Measurements from ENCODE around the gene ZBTB4.

ZBTB4 gene

GRCh38 chr17:7460850-7461660 is 18.4 kb downstream of the ZBTB4 start:
- H3F3A ChIP-seq (ENCODE audit: insufficient read depth), result 0 out of 2 replicates have a peak, but pooled peaks cover 2% of the 10 kb centered on the region
- no peaks in the 10 kb centered on the region for H3K79me2 ChIP-seq (ENCODE audit: insufficient read depth, low read length)
- H3K4me3 ChIP-seq (ENCODE audit: insufficient read depth, low read length, poor library complexity, severe bottlenecking), result no peak overlapping the region
- H3K27me3 ChIP-seq (ENCODE audit: low read length), result no peaks in the 10 kb centered on the region
- no peaks in the 10 kb centered on the region for H3K9me2 ChIP-seq (replicated peaks; ENCODE audit: insufficient read depth, low read length)
- no peaks in the 10 kb centered on the region for H4K20me1 ChIP-seq (ENCODE audit: low read depth, low read length)
- TF ChIP-seq EZH2phosphoT487 (conservative IDR thresholded peaks at IDR 0.05; ENCODE audit: low read length) (no peak), CTCF (IDR thresholded peaks at IDR 0.05; ENCODE audit: insufficient read depth, low read length, poor library complexity, severe bottlenecking) (no peak)
- H3K4me2 ChIP-seq (ENCODE audit: low read depth, low read length, poor library complexity, severe bottlenecking), result no peak overlapping the region
- H3K9ac ChIP-seq (ENCODE audit: low read length), result no peak overlapping the region
- H3K36me3 ChIP-seq (ENCODE audit: low read length), result no peaks in the 10 kb centered on the region
- no peaks in the 10 kb centered on the region for H3K9me3 ChIP-seq (ENCODE audit: insufficient read depth, low read length)
- no peak overlapping the region for H3K27ac ChIP-seq (ENCODE audit: low read depth, low read length)
- no peak overlapping the region for H2AFZ ChIP-seq (ENCODE audit: low read depth, low read length, severe bottlenecking)

GRCh38 chr17:7459961-7460545 is 19.4 kb downstream of the ZBTB4 start:
- Histone ChIP-seq H3K9me2 (replicated peaks; ENCODE audit: insufficient read depth, low read length) (no peaks in the 10 kb centered on the region), H3K9ac (ENCODE audit: low read length) (no peak overlapping the region), H3K36me3 (ENCODE audit: low read length) (no peaks in the 10 kb centered on the region), H3K27ac (ENCODE audit: low read depth, low read length) (no peak overlapping the region), H2AFZ (ENCODE audit: low read depth, low read length, severe bottlenecking) (no peak overlapping the region), H4K20me1 (ENCODE audit: low read depth, low read length) (no peaks in the 10 kb centered on the region), H3K4me2 (ENCODE audit: low read depth, low read length, poor library complexity, severe bottlenecking) (no peak overlapping the region), H3K9me3 (ENCODE audit: insufficient read depth, low read length) (no peaks in the 10 kb centered on the region), H3K4me3 (ENCODE audit: insufficient read depth, low read length, poor library complexity, severe bottlenecking) (no peak overlapping the region), H3K79me2 (ENCODE audit: insufficient read depth, low read length) (no peaks in the 10 kb centered on the region), H3F3A (ENCODE audit: insufficient read depth) (0 out of 2 replicates have a peak, but pooled peaks cover 2% of the 10 kb centered on the region), H3K27me3 (ENCODE audit: low read length) (no peaks in the 10 kb centered on the region)
- TF ChIP-seq EZH2phosphoT487 (conservative IDR thresholded peaks at IDR 0.05; ENCODE audit: low read length) (no peak), CTCF (IDR thresholded peaks at IDR 0.05; ENCODE audit: insufficient read depth, low read length, poor library complexity, severe bottlenecking) (no peak)

- Histone ChIP-seq H3F3A (ENCODE audit: insufficient read depth) (no peaks in the 10 kb centered on the region), H4K20me1 (ENCODE audit: low read depth, low read length) (no peaks in the 10 kb centered on the region), H3K27ac (ENCODE audit: low read depth, low read length) (no peak overlapping the region), H3K9me3 (ENCODE audit: insufficient read depth, low read length) (no peaks in the 10 kb centered on the region), H3K9ac (ENCODE audit: low read length) (no peak overlapping the region), H3K4me2 (ENCODE audit: low read depth, low read length, poor library complexity, severe bottlenecking) (no peak overlapping the region), H2AFZ (ENCODE audit: low read depth, low read length, severe bottlenecking) (no peak overlapping the region), H3K36me3 (ENCODE audit: low read length) (no peaks in the 10 kb centered on the region), H3K4me3 (ENCODE audit: insufficient read depth, low read length, poor library complexity, severe bottlenecking) (no peak overlapping the region), H3K9me2 (replicated peaks; ENCODE audit: insufficient read depth, low read length) (no peaks in the 10 kb centered on the region), H3K27me3 (ENCODE audit: low read length) (no peaks in the 10 kb centered on the region), H3K79me2 (ENCODE audit: insufficient read depth, low read length) (no peaks in the 10 kb centered on the region)
- TF ChIP-seq CTCF (IDR thresholded peaks at IDR 0.05; ENCODE audit: insufficient read depth, low read length, poor library complexity, severe bottlenecking) (no peak), EZH2phosphoT487 (conservative IDR thresholded peaks at IDR 0.05; ENCODE audit: low read length) (no peak)
These were observed 31.0 kb downstream of the ZBTB4 start for GRCh38 chr17:7448461-7448860.

Measured in SU-DHL-6 (cell line).